Thoracic aorta (tissue), 2 donors: Measurements from ENCODE around the gene TERB1. TPM values are rescaled to one million over a fixed set of nuclear protein-coding genes. Genes with fewer than 3 reads are reported as not detected.

Experiments
- ATAC-seq: fragments of 150-250 bp; one replicate; pipeline ENCODE4 v1.8.0; 2017; ENCODE audit warnings: low read depth; ENCODE audit not compliant: insufficient number of reproducible peaks, low FRiP score
- DNase-seq: peaks from one replicate; pipeline ENCODE4 v3.0.0-alpha.2; 2020; ENCODE audit warnings: low spot score
- H3K27ac ChIP-seq, 2 donors: fragments of 200-600 bp; sonication (generic); 1 replicate in 1 of 2; 2 replicates in 1 of 2; pipeline ENCODE4 v1.5.1; 2016; ENCODE audit warnings: mild to moderate bottlenecking in 2 of 2, moderate library complexity in 2 of 2
- H3K27me3 ChIP-seq: fragments of 200-600 bp; sonication (generic); replicated peaks from 2 replicates; pipeline ENCODE4 v1.6.0; 2016; ENCODE audit warnings: mild to moderate bottlenecking; ENCODE audit not compliant: insufficient read depth
- H3K36me3 ChIP-seq: fragments of 200-600 bp; sonication (generic); one replicate; pipeline ENCODE4 v1.5.1; 2016
- H3K4me1 ChIP-seq, 2 donors: fragments of 200-600 bp; sonication (generic); 1 replicate in 1 of 2; 2 replicates in 1 of 2; pipeline versions ENCODE4 v1.5.1 to v1.6.0; 2016; ENCODE audit warnings: low read depth in 2 of 2, mild to moderate bottlenecking in 1 of 2; ENCODE audit not compliant: control insufficient read depth in 1 of 2
- H3K4me3 ChIP-seq: fragments of 200-600 bp; sonication (generic); 2 replicates; pipeline ENCODE4 v1.5.1; 2016; ENCODE audit warnings: mild to moderate bottlenecking
- H3K9me3 ChIP-seq: fragments of 200-600 bp; sonication (generic); 2 replicates; pipeline ENCODE4 v1.5.1; 2016
- total RNA-seq, 2 donors: library from RNA; depleted of rRNA; stranded (reverse); fragments of >200 nt; gene quantifications; one replicate each; pipeline versions ENCODE4 v1.1.0 to v1.2.3, GENCODE V29; 2016
- TF ChIP-seq, protein P1 (sequence below): fragments of 200-600 bp; sonication (generic); IDR thresholded peaks from one replicate; pipeline ENCODE4 v1.5.1; 2019; ENCODE audit warnings: antibody characterized with exemption

The TERB1 gene
- total RNA-seq, 2 donors from 2014 or later = not detected

DNA sequence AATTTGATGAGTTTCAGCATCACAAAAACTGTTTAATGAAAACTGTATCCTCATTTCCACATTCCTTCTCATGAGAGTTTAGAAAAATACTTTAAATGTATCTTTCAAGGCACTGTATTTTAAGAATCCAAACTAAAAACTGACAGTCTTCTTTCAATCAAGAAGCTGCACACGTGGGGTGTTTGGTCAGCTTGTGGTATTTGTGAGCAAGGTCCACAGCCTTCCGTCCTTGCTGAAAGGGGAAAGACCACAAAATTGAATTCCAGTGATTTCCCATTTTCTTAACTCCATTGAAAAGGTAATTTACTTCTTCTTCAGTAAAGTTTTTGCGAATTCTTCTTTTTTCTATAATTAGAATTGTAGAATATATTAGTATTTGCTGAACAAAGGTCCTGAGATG is 46.6 kb downstream of the TERB1 start:
- DNase-seq (no peak), ATAC-seq (no peak)
- Histone ChIP-seq H3K9me3 (no peaks in the 10 kb centered on the region), H3K4me3 (no peak overlapping the region), H3K4me1 (peaks cover 8 to 17% of the 10 kb centered on the region in 2 donors), H3K27me3 (no peaks in the 10 kb centered on the region), H3K36me3 (no peaks in the 10 kb centered on the region), H3K27ac (no peak overlapping the region)
- TF ChIP-seq, protein P1, sequence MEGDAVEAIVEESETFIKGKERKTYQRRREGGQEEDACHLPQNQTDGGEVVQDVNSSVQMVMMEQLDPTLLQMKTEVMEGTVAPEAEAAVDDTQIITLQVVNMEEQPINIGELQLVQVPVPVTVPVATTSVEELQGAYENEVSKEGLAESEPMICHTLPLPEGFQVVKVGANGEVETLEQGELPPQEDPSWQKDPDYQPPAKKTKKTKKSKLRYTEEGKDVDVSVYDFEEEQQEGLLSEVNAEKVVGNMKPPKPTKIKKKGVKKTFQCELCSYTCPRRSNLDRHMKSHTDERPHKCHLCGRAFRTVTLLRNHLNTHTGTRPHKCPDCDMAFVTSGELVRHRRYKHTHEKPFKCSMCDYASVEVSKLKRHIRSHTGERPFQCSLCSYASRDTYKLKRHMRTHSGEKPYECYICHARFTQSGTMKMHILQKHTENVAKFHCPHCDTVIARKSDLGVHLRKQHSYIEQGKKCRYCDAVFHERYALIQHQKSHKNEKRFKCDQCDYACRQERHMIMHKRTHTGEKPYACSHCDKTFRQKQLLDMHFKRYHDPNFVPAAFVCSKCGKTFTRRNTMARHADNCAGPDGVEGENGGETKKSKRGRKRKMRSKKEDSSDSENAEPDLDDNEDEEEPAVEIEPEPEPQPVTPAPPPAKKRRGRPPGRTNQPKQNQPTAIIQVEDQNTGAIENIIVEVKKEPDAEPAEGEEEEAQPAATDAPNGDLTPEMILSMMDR = no peak

DNA sequence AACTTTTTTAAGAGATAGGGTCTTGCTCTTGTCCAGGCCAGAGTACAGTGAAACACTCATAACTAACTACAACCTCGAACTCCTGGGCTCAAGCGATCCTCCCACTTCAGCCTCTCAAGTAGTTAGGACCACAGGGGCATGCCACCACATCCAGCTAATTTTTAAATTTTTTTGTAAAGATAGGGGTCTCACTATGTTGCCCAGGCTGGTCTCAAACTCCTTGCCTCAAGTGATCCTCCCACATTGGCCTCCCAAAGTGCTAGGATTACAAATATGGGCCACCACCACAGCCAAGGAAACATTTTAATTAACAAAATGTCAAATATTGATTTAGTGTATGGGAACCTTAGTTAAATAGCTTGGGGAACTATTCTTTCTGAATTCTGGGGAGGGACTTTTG is 47.2 kb downstream of the TERB1 start:
- no peak for ATAC-seq
- H3K4me3 ChIP-seq = no peak overlapping the region

DNA sequence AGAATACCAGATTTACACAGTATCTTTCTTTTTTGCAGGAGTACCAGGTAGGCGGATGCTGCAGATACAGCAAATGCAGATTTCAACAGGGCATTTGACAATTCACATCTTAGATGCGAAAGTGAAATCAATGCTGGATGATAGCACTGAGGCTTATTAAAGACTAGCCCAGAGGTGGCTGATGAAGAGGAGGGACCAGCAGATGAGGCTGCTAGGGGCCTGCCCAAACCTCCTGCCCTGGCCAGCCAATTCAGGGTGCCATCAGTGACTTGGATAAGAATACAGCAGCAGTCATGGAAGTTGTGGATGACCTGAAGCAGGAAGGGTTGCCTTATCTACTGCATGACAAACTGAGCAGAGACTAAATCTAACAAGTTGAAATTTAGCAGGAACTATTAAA is 48.4 kb downstream of the TERB1 start:
- Histone ChIP-seq H3K27ac (no peak overlapping the region), H3K4me1 (peaks cover 15 to 30% of the 10 kb centered on the region in 2 donors), H3K36me3 (no peaks in the 10 kb centered on the region), H3K27me3 (no peaks in the 10 kb centered on the region), H3K9me3 (no peaks in the 10 kb centered on the region), H3K4me3 (no peak overlapping the region)
- ATAC-seq (no peak), DNase-seq (no peak)
- TF ChIP-seq, protein P1 = no peak

More for the DNA sequence above, 47.2 kb downstream of the TERB1 start:
- H3K27ac ChIP-seq = no peak overlapping the region
- H3K9me3 ChIP-seq = no peaks in the 10 kb centered on the region
- peaks cover 11 to 23% of the 10 kb centered on the region in 2 donors for H3K4me1 ChIP-seq
- TF ChIP-seq, protein P1 = no peak
- no peaks in the 10 kb centered on the region for H3K36me3 ChIP-seq
- no peak for DNase-seq
- no peaks in the 10 kb centered on the region for H3K27me3 ChIP-seq

DNA sequence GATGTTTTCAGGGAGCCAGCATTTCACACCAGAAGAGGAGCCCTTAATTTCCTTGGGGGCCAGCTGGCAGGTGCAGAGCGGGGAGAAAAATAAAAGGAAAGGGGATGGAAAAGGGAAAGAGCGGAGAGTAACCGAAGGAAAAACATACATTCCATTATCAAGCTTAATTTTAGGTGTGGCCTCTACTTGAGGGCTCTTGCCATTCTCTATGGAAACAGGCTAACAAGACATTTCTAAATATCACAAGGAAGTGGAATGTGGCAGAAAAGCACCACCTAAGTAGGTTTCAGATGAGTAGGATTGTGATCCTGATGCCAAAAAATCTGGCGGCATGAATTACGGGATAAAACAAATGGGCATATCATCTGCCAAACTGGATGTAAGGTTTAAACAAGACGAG is 49.0 kb downstream of the TERB1 start:
- no peak for DNase-seq
- Histone ChIP-seq H3K4me3 (peak overlapping the region; percentile 81), H3K27ac (peak overlapping the region in 1 of 2 donors; percentile 83), H3K27me3 (no peaks in the 10 kb centered on the region), H3K36me3 (no peaks in the 10 kb centered on the region), H3K4me1 (peaks cover 15 to 30% of the 10 kb centered on the region in 2 donors), H3K9me3 (no peaks in the 10 kb centered on the region)
- ATAC-seq = no peak
- TF ChIP-seq, protein P1 = no peak

DNA sequence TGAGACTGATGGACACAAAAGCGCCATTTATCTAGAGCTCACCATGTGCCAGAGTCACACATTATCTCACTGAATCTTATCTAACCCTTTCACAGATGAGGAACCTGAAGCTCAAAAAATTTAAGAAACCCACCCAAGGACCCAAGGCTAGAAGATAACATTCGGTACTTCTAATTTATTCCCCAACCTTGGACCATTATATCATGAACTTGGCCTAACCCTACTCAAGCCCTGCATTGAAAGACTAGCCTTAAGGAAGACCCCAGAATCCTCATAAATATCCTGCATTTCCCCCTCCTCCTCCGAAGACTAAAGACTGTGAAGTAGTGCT is 49.4 kb downstream of the TERB1 start:
- no peaks in the 10 kb centered on the region for H3K27me3 ChIP-seq
- DNase-seq (no peak), ATAC-seq (no peak)
- H3K36me3 ChIP-seq = no peaks in the 10 kb centered on the region
- H3K9me3 ChIP-seq = no peaks in the 10 kb centered on the region
- H3K4me3 ChIP-seq = peak overlapping the region; percentile 81
- H3K27ac ChIP-seq = peak overlapping the region; percentile 81 to 83
- TF ChIP-seq, protein P1 = peak; percentile 4
- H3K4me1 ChIP-seq = peaks cover 17 to 30% of the 10 kb centered on the region in 2 donors
